HG02852 (cell line): ENCODE results near the gene PTPN6.
A peak's percentile ranks its signal among the peaks of the same experiment; 100 is the strongest.

Experiments
- ATAC-seq: cut with Tn5 transposase; IDR thresholded peaks from one replicate; pipeline ENCODE4 v1.9.1; 2021; ENCODE audit warnings: mild to moderate bottlenecking, moderate library complexity; ENCODE audit not compliant: unreplicated experiment

Gene PTPN6

DNA sequence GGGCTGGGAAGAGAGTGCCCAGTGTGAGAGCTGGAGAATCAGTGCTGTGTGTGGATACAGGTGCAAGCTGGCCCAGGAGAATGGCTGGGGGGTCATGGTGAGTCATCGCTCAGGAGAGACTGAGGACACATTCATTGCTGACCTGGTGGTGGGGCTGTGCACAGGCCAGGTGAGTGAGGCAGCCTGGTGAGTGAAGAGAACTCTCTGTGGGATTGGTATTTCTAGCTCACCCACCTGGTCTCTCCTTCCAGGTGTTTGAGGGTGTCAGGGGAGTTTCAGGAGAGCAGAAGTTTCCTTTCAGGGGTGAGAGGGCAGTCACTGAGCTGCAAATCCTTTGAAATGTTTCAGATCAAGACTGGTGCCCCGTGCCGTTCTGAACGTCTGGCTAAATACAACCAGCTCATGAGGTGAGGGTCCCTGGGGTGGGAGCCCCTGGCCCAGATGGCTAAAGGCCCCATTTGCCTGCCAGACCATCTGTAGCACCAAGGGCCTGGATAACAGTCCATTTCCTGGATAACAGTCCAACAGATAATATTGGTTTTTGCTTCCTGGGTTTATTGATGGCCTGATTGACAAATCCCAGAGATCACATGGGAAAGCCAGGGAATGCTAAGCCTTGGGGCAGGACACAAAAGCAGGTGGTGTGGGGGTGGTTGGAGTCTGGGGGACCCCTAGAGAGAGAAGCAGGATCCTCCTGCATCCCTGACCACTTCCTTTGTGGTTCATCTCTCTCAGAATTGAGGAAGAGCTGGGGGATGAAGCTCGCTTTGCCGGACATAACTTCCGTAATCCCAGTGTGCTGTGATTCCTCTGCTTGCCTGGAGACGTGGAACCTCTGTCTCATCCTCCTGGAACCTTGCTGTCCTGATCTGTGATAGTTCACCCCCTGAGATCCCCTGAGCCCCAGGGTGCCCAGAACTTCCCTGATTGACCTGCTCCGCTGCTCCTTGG is 28.9 kb upstream of the PTPN6 start:
- no peak for ATAC-seq

DNA sequence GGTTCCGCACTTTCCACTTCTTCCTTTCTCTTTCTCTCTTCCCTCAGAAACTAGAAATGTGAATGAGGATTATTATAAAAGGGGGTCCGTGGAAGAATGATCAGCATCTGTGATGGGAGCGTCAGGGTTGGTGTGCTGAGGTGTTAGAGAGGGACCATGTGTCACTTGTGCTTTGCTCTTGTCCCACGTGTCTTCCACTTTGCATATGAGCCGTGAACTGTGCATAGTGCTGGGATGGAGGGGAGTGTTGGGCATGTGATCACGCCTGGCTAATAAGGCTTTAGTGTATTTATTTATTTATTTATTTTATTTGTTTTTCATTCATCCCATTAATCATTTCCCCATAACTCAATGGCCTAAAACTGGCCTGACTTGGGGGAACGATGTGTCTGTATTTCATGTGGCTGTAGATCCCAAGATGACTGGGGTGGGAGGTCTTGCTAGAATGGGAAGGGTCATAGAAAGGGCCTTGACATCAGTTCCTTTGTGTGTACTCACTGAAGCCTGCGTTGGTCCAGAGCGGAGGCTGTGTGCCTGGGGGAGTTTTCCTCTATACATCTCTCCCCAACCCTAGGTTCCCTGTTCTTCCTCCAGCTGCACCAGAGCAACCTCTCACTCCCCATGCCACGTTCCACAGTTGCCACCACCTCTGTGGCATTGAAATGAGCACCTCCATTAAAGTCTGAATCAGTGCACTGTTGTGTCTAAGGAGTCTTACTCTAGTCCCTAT is 28.0 kb upstream of the PTPN6 start:
- no peak for ATAC-seq

DNA sequence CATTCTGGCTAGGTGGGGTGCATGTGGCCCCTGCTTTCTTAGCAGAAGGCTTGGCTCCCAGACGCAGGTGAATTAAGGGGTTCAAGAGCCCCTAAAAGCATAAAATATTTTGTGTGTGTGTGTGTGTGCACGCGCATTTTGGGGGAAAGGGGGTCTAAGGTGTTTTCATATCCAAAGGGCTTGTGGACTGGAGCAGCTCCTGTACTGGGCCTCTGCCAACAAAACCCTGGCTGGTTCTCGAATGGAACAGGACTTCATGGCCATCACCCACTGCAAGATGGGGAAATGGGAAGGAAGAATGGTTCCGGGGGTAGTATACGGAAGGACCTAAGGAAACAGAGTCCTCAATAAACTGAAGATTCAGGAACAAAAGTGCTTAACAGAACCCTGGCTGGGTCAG is 27.3 kb upstream of the PTPN6 start:
- no peak for ATAC-seq

DNA sequence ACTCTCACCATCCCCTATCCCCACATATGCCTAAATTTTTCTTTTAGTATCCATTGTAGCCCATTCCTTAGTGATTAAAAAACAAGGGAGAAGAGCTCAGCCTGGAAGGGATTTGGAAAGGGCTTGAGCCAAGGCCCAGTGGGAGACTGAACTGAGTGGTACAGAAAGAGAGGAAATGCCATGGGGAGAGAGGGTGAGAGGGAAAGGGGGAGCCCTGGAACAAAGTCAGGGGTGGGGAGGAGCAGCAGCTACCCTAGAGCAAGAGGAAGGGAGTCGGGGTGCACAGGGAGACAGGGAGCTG is 26.0 kb upstream of the PTPN6 start:
- ATAC-seq = no peak

DNA sequence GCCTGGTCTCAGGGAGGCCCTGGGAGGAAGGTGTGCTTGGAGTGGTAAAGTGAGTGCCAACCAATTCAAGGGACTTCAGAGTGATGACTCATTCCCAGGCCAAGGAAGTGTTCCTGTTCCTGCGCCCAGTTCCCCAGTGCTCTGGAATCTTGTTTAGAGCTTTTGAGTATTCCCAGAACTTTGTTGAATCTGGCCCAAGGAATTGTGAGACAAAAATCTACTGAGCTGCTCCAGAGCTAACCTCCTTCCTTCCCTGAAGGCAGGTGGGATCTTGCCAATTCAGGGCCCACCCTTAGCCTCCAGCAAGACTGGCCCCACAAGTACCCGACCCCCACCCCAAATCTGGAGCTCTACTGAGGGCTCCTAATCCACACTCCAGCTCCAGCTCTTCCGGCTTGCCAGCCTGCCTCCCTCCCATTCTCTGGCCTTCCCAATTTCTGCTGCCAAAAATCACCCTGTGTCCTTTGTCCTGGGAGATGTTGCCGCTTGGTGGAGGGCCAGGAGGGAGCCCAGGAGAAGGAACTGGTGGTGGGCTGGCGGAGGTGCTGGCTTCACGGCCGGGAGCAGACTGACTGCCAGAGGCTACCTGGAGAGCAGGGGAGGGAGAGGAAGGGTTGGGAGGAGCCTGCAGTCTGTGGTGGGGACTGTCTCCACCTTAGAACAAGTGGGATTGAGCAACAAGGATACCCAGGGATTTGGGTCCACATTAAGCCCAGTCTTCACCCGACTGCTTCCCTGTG is 25.4 kb upstream of the PTPN6 start:
- no peak for ATAC-seq

DNA sequence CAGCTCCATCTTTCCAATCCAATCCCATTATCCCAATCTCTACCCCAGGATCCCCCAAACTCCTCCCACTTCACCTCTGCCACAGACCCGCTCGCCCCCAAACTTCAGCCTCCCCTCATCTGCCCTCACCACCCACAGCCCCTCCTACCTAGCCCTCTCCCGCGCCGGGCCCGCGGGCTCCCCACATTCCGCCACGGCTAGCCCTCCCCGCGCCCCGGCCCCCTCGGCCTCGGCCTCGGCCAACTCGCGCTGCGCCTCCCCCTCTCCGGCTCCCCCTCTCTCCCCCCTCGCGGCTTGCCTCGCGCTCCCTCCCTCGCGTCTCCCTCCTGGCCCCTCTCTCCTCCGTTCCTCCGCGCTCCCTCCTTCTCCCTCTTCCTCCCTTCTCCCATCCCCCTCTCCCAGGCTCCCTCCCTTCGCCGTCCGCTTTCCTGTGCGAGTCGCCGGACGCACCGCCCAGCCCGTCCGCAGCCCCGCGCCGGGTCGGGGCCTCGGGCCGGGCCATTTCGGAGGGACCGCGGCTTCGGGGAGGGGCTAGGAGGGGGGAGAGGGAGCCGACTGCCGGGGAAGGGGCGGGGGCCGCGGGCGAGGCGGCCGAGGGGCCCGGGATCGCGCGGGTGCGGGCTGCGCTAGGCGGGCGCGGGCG is 23.7 kb upstream of the PTPN6 start, which contains the start of gene ATN1:
Gene ATN1, plus strand, starts transcription at position 581 of the 643 bp plus-strand sequence. CDS start 6,043 bp downstream, outside the sequence.
- ATAC-seq = no peak

DNA sequence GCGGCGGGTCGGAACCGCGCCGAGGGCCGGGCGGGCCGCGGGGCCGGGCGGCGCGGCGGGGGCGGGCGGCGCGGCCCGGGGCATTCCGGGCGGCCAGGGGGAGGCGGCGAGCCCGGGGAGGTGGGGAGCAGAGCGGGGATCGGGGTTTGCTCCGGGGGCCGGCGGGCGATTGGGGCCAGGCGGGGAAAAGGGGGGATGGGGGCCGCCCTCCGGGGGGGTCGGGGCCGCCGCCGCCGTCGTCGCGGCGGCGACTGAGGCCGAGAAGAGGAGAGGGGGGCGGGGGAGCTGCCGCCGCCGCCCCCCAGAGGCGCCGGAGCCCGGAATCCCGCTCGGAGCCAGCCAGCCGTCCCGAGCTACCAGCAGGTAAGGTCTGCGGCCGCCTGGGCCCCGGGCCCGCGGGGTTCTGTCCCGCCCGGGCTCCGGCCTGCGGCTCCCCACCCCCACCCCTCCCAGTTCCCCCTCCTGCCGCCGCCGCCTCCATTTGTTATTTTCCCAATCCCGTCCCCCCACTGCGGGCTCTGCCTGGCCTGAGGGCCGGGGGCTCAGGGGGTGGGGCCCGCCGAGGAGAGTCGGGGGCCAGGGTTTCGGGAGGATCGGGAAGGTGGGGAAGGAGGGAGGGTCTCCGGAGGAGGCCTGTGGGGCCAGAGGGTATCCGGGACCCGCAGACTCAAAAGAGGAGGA is 23.0 kb upstream of the PTPN6 start:
- no peak for ATAC-seq

DNA sequence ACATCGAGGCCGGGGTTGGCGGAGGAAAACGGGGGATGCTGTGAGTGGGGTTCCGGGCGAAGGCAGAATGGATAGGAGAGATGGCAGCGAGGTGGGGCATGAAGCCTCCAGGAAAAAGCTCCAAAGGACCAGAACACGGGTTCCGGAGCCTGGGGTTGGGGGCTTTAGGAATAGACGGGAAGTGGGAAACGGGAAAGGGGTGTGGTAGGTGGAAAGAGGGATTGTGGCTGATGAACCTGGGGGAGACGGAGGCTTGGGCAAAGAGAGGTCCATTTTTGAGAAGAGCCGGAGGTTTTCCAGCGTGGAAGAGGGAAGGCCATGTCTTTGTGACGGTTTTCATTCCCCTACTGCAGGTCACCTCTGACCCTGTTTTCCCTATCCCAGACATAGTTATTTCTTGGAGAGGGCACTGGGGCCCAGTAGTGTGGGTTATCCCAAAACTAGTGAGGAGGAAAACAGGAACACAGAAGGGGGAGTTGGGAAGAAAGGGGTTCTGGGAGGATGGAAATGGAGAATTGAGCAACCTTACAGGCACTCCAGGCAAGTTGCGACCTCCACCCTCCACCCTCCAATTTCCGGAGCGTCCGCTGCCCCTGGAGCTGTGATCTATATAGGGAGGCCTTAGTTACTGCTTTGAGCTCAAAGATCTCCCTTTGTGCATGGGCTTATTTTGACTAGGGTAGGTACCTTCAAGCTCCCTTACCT is 22.3 kb upstream of the PTPN6 start:
- ATAC-seq = no peak

DNA sequence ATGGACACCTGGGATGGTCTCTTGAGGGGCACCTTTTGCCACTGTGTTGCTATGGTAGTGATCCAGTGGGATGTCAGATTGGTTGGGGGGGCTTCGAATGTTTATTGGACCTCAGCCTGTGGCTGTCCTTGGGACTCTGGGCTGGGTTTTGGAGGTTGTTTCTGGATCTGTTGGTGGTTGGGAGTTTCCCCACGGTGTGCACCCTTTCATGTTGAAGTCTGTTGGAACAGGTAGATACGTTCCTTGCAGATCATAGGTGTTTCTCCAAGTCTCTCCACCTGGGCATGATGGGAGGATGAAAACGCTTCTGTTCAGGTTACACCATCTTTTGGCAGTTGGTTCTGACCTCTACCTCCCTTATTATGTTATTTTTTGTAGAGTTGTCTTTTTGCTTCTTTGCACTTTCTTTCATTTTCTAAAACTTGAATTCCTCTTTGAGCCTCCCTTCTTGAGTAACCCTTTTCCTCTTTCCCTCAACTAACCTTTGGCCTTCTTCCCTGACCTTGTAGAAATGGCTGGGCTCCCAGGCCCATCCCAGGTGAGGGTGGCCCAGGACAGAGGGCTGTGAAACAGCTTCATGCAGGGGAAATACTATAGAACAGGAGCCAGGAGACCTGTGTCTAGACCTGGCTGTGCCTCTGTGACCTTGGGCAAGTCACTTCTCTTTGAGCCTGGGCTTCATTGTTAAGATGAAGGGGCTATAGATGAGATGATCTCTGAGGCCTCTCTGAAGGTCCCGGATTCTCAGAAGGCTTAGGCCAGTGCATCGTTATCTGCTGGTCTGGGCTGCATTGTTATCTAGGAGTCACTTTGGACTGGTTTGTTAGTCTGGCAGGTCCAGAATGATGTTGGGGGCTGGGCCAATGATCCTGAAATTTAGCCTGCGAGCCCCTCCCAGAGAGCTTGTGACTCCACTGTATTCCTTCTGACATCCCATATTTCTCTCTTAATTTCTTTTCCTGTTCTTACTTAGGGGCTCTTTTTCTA is 21.4 kb upstream of the PTPN6 start:
- ATAC-seq = no peak

DNA sequence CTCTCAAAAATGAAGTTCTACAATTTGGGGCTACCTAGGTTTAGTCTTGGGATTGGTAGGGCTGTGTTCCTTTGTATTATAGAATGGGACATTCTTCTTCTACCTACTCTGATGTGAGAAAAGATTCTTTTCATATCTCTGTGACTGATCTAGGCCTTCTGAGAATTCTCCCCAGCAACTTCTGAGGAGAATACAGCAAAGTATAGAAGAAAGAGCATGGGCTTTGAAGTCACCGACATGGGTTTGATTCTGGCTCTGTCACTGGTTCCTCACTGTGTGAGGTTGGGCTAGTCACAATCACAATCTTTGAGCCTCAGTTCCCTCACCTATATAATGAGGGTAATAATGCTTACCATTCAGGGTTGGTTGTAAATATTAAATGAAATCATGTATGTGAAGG is 18.4 kb upstream of the PTPN6 start:
- no peak for ATAC-seq

DNA sequence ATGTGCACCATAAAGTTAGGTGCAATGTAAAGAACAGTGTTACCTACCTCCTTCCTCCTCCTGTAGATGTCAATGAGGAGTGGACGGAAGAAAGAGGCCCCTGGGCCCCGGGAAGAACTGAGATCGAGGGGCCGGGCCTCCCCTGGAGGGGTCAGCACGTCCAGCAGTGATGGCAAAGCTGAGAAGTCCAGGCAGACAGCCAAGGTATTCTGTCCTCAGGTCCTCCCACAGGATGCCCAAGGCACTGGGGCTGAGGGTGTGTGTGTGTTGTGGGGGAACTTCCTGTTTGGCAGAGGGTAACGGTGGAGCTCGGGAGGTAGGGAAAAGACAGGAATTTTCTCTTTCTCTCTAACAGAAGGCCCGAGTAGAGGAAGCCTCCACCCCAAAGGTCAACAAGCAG is 17.0 kb upstream of the PTPN6 start:
- no peak for ATAC-seq

DNA sequence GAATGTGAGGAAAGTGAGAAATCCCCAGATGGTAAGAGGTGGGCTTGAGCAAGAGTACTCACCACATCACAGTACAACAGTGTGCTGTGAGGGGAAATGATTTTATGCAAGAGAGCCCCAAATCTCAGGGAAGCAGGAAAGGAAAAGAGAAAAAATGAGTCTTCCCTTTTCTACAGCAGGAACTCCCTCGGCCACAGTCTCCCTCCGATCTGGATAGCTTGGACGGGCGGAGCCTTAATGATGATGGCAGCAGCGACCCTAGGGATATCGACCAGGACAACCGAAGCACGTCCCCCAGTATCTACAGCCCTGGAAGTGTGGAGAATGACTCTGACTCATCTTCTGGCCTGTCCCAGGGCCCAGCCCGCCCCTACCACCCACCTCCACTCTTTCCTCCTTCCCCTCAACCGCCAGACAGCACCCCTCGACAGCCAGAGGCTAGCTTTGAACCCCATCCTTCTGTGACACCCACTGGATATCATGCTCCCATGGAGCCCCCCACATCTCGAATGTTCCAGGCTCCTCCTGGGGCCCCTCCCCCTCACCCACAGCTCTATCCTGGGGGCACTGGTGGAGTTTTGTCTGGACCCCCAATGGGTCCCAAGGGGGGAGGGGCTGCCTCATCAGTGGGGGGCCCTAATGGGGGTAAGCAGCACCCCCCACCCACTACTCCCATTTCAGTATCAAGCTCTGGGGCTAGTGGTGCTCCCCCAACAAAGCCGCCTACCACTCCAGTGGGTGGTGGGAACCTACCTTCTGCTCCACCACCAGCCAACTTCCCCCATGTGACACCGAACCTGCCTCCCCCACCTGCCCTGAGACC is 15.6 kb upstream of the PTPN6 start:
- ATAC-seq = no peak

DNA sequence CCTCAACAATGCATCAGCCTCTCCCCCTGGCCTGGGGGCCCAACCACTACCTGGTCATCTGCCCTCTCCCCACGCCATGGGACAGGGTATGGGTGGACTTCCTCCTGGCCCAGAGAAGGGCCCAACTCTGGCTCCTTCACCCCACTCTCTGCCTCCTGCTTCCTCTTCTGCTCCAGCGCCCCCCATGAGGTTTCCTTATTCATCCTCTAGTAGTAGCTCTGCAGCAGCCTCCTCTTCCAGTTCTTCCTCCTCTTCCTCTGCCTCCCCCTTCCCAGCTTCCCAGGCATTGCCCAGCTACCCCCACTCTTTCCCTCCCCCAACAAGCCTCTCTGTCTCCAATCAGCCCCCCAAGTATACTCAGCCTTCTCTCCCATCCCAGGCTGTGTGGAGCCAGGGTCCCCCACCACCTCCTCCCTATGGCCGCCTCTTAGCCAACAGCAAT is 14.9 kb upstream of the PTPN6 start:
- ATAC-seq = no peak

DNA sequence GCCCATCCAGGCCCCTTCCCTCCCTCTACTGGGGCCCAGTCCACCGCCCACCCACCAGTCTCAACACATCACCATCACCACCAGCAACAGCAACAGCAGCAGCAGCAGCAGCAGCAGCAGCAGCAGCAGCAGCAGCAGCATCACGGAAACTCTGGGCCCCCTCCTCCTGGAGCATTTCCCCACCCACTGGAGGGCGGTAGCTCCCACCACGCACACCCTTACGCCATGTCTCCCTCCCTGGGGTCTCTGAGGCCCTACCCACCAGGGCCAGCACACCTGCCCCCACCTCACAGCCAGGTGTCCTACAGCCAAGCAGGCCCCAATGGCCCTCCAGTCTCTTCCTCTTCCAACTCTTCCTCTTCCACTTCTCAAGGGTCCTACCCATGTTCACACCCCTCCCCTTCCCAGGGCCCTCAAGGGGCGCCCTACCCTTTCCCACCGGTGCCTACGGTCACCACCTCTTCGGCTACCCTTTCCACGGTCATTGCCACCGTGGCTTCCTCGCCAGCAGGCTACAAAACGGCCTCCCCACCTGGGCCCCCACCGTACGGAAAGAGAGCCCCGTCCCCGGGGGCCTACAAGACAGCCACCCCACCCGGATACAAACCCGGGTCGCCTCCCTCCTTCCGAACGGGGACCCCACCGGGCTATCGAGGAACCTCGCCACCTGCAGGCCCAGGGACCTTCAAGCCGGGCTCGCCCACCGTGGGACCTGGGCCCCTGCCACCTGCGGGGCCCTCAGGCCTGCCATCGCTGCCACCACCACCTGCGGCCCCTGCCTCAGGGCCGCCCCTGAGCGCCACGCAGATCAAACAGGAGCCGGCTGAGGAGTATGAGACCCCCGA is 14.3 kb upstream of the PTPN6 start:
- peak; percentile 9 for ATAC-seq

DNA sequence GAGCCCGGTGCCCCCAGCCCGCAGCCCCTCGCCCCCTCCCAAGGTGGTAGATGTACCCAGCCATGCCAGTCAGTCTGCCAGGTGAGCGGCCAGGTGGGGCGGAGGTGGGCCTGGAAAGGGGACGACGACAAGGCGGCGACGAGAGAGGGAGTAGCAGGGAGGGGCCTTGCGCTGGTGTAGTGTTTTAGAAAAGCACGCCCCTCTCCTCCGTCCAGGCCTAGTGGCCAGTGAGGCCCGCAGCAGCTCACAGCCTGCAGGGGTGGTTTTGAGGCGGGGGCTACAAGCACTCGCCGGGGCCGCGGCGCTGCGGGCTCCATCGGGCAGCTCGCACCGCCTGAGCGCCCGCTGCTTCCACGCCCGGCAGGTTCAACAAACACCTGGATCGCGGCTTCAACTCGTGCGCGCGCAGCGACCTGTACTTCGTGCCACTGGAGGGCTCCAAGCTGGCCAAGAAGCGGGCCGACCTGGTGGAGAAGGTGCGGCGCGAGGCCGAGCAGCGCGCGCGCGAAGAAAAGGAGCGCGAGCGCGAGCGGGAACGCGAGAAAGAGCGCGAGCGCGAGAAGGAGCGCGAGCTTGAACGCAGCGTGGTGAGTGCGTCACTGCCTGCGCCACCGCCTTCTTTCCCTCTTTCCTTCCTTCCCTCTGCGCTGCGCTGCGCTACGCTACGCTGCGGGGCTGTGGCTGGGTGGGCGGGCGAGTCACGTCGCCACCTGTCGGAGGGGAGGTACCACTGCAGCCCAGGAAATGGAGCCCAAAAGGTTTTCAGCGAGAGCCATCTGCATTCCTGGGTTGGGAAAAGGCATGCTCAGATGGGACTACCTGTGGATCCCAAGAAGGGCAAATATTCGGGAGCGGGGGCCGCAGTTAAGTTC is 13.4 kb upstream of the PTPN6 start:
- peak; percentile 88 for ATAC-seq
